Right forelimb (tissue), 1 donor: ENCODE data around the gene GPR78.

Experiments
- DNase-seq: peaks from one replicate; pipeline ENCODE4 v3.0.0-alpha.2; 2018

GPR78 gene

DNA sequence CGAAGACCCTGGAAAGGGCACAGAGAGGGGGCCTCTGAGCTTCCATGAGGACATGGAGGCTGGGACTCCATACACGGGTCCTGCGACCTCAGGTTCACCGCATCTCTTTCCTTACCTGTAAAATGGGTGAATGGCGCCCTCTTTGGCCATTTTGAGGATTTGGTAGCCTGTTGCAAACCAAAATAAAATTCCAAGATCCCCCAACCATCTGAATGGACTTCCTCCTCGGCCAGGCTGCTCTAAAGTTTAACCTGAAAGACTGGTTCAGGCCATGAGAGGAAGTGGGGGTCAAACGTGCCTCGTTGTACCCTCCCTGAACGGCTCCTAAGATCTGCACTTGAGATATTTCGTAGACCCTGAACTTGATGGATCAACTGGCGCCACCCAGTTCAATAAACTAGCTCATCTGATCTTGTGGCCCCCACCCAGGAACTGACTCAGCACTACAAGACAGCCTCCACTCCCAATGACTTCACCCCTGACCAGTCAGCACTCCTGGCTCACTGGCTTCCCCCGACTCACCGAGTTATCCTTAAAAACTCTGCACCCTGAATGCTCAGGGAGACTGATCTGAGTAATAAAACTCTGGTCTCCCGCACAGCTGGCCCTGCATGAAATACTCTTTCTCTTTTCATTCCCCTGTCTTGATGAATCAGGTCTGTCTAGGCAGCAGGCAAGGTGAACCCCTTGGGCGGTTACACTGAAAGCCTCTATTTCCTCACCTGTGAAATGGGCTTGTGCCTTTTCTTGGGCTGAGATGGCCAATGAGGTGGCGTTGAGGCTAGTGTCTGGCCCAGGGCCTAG is 32.9 kb upstream of the GPR78 start:
- no peak for DNase-seq

DNA sequence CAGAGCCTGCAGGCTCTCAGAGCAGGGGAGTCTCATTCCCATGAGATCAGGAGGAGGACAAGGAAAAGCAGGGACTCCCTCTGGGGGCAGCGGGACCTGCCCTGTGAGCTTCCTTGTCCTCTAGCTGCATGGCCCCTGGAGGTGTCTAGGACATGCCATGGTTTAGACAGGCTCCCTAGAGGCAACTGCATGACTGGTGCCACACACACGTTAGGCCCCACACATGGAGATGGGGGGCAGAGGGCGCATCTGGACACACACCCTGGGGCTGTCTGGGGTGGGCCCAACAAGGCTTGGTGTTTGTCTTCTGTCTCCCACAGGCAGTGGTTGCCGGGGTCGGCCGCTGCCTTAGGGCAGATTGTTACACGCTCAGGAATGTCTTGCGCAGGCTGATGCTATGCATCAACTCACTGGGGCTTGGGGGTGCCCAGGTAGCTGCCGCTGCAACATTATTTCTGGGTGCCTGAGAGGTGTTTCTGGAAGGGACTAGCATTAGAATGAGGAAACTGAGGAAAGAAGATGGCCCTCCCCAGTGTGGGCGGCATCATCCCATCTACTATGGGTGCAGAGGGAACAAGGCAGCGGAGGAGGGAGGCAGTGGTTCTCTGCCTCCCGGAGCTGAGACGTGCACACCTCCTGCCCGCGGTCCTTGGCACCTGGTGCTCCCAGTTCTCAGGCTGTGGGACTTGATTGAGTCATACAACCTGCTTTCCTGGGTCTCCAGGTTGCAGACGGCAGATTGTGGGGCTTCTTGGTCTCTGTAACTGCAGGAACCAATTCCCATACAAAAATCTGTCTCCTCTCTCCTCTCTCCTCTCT is 32.1 kb upstream of the GPR78 start:
- DNase-seq = no peak

GRCh38 chr4:8548731-8549351 is 31.4 kb upstream of the GPR78 start:
- DNase-seq = no peak

- DNase-seq = no peak
These were observed 30.8 kb upstream of the GPR78 start for GRCh38 chr4:8549352-8549931.

DNA sequence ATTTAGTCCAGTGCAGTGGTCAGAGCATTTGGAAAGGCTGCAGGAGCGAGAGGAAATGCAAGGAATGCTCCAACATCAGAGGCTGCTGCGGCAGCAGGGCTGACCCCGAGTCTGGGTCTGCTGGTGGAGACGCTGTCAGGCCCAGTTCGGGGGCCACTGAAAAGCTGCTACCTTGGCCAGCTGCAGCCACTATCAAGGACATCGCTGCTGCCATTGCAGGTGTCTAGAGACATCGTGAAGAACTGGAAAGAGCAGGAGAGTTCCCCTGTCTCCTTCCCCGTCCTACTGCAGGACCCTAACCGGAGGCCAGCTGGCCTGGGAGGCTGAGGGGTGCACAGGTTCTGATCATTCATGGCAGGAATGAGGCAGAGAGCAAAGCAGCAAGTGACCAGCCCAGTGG is 29.5 kb upstream of the GPR78 start:
- DNase-seq = no peak

- no peak for DNase-seq
These were observed 28.2 kb upstream of the GPR78 start for GRCh38 chr4:8552024-8552423.

GRCh38 chr4:8552581-8553205 is 27.5 kb upstream of the GPR78 start:
- no peak for DNase-seq

DNA sequence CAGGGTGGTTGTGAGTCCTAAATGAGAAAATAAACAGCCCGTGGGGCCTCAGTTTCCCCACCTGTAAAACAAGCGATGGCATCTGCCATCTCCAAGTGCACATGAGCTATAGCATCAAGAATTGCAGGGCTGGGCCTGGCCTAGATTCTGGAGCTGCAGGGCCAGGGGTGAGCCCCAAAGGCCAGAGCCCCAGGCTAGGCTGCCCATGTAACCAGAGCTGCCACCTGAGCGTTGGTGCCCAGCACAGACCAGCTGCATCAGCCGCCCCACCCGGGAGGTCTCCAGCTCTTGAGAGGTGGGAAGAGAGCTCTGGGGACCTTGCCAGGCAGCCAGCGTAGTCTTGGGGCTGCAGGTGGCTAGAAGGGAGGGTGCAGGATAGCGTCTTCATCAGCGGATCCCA is 27.0 kb upstream of the GPR78 start:
- no peak for DNase-seq

DNA sequence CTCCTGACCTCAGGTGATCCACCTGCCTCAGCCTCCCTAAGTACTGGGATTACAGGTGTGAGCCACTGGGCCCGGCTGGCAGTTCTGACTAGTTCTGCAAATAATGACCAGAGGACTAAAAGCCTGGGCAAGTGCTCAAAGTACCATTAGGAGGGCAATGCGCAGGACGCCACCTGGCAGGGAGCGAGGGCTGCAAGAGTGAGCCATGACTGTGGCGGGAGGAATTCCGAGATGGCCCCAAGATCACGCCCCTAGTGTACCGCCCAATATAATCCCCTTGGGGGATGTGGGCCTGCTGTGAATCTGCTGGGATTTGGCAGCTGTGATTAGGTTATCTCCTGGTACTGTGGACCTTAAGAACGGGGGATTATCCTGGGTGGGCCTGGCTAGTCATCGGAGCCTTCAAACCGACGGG is 26.2 kb upstream of the GPR78 start:
- DNase-seq = no peak

DNA sequence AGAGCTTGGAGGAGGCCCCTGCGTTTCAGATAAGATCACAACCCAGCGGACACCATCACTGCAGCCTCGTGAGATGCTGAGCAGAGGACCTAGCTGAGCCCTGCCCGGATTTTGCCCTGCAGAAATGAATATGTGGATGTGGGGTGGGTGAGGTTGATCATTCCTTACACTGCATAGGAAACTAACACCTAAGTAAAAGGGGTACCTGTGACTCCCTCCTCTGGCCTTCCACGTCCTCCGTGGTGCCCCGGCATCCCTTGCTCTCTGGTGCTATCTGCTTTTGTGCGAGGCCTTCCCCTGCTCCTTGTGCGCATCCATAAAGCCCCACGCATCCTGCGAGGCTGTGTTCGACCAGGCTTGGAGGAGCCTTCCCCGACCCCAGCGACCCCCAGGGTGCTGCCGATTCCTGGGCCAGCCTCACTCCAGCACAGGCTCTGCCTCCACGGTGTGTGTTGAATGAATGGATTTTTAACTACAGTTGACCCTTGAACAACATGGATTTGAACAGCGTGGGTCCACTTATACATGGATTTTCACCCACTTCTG is 25.6 kb upstream of the GPR78 start:
- DNase-seq = no peak

DNA sequence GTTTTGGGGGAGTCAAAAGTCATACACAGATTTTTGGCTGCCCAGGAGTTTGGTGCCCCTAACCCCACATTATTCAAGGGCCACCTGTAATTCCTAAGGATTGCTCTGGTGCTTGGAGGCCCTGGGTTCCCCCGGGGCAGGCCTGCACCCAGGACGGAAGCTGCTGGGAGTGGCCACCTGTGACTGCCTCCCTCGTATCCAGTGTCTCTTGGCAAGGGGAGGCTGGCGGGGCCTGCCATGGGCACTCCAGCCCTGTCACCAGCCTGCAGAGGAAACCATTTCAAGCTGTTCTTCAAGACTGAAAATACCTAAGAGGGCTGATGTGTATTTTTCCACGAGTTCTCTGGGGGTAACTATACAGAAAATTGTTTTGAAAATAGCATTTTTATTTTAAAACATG is 24.5 kb upstream of the GPR78 start:
- DNase-seq = no peak

- DNase-seq = no peak
These were observed 23.6 kb upstream of the GPR78 start for GRCh38 chr4:8556341-8557150.

- peak; percentile 22 for DNase-seq
These were observed 22.8 kb upstream of the GPR78 start for GRCh38 chr4:8557151-8558076.

DNA sequence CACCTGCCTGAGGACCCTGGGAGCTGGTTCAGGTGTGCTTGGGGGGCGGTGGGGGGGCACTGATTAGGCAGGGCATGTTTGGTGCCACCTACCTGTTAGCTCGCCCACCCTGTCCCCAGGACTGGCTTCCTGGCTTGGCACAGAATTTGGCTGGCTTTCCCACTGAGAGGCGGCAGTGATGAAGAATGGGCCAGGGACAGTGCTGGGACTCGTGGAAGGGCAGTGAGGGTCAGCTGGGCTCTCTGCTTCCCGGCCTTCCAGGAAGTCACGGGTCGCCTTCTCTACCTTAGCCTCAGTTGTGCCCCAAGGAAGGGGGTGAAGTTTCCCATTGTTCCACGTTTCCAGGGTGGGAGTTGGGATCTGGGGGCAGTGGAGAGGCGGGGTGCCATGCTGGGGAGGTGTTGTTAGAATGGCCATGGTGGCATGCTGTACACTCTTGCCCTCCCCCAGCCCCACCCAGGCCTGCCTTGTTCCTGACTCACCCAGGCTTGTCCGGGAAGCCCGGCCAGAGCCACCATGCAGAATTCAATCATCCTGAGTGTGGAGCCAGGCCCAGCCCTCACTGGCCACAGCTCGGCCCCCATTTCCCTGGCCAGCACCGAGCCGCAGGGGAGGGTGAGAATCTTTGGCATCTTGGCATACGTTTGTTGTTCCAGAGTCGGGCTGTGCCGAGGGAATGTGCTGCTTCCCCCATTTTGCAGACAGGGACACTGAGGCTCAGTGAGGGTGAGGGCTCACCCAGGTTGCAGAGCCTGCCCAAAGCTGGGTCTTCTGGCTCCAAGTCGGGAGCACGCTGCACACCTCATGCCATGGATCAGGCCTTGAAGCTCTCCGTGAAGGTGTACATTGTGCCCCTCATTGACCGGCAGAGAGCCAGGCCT is 21.9 kb upstream of the GPR78 start:
- DNase-seq = peak; percentile 25

GRCh38 chr4:8559011-8559410 is 21.2 kb upstream of the GPR78 start:
- peak; percentile 16 for DNase-seq

- DNase-seq = no peak
These were observed 20.5 kb upstream of the GPR78 start for GRCh38 chr4:8559524-8560264.

DNA sequence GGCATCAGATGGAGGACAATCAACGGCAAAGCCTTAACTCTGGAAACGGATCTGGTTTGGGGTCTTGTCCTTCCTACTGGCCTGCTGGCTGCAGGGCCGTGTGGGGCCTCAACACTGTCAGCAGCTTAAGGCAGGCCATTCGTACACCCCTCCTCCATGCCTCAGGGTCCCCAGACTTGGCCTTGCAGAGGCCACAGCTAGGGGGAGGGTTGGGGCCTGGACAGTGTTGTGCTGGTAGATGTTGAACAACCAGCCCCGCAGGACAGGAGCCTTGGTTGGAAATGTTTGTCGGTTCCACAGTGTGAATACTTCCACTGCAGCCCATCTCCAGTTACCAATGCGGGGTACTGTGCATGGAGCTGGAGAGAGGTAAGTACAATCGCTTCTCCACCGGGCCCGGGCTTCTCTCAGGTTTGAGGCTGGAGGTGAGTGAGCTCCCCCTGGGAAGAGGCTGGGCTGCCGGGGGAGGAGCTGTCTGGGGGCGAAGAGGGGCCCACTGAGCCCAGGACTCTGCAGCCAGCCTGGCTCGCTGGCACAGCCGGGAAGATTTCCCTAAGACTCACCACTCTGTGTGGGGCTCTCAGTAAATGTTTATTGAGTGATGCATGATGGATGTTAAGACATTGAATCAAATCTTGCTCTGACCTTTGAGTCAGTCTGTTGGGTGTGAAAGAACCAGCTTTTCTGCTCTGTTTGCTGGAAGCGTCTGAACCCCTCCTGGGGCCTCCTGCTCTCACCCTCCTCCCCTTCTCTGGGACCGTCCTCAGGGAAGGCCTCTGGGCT is 19.7 kb upstream of the GPR78 start:
- DNase-seq = peak; percentile 17

DNA sequence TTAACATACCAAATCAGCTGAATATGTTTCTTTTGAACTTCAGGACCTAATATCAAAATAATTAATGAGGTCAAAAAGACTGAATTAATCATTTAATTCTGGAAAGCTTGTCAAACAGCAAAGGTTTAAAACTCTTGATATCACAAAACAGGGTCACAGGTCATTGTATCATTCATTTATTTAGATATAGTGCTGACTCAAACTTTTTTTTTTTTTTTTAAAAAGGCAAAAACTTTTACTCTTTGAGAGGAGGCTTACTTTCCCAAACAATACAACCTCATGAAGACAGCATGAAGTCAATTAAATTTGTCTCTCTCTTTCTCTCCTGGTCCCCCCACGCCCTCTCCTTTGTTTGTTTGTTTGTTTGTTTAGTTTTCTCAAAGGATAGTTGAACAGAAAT is 15.6 kb upstream of the GPR78 start:
- DNase-seq = no peak
